Measurements from ENCODE around the gene NFKBIA.
"Not testable (repeated sequence)": the region's sequence is repeated elsewhere in the genome, so short reads cannot be mapped to it uniquely, and the experiment has no call there.

NFKBIA gene

GRCh38 chr14:35389315-35389667 is 15.3 kb downstream of the NFKBIA start:
- no peak for DNase-seq

GRCh38 chr14:35388656-35389314 is 15.8 kb downstream of the NFKBIA start:
- no peak for DNase-seq

GRCh38 chr14:35387713-35388579 is 16.6 kb downstream of the NFKBIA start:
- no peak for DNase-seq

GRCh38 chr14:35387219-35387618 is 17.3 kb downstream of the NFKBIA start:
- DNase-seq: no peak

- no peak for DNase-seq
Measured at GRCh38 chr14:35386673-35387125, 17.9 kb downstream of the NFKBIA start.

- DNase-seq: no peak
Measured at GRCh38 chr14:35385042-35385839, 19.3 kb downstream of the NFKBIA start.

GRCh38 chr14:35384455-35385041 is 20.0 kb downstream of the NFKBIA start:
- DNase-seq: no peak

- no peak for DNase-seq
Measured at GRCh38 chr14:35383569-35384454, 20.7 kb downstream of the NFKBIA start.

- no peak for DNase-seq
Measured at GRCh38 chr14:35380794-35381193, 23.8 kb downstream of the NFKBIA start.

GRCh38 chr14:35379234-35379933 is 25.2 kb downstream of the NFKBIA start:
- not testable (repeated sequence) for DNase-seq

GRCh38 chr14:35378425-35379233 is 25.9 kb downstream of the NFKBIA start:
- DNase-seq: no peak

- DNase-seq: no peak
Measured at GRCh38 chr14:35375558-35376025, 29.0 kb downstream of the NFKBIA start.

GRCh38 chr14:35374263-35374712 is 30.3 kb downstream of the NFKBIA start:
- no peak for DNase-seq

GRCh38 chr14:35373208-35373607 is 31.3 kb downstream of the NFKBIA start:
- not testable (repeated sequence) for DNase-seq

GRCh38 chr14:35370969-35371368 is 33.6 kb downstream of the NFKBIA start:
- DNase-seq: no peak

- peak; percentile 29 for DNase-seq
Measured at GRCh38 chr14:35369701-35370191, 34.8 kb downstream of the NFKBIA start.

- DNase-seq: no peak
Measured at GRCh38 chr14:35368583-35369392, 35.8 kb downstream of the NFKBIA start.

GRCh38 chr14:35368139-35368460 is 36.4 kb downstream of the NFKBIA start:
- DNase-seq: no peak

- DNase-seq: no peak
Measured at GRCh38 chr14:35367056-35367372, 37.5 kb downstream of the NFKBIA start.
